Measurements from ENCODE around the gene CAPN3.

Gene CAPN3

GRCh38 chr15:42355291-42355690 lies 4.0 kb upstream of the CAPN3 start:
- in situ Hi-C loops (cut with MboI; ENCODE audit: low sequenced_read_pairs): no loop called here

DNA sequence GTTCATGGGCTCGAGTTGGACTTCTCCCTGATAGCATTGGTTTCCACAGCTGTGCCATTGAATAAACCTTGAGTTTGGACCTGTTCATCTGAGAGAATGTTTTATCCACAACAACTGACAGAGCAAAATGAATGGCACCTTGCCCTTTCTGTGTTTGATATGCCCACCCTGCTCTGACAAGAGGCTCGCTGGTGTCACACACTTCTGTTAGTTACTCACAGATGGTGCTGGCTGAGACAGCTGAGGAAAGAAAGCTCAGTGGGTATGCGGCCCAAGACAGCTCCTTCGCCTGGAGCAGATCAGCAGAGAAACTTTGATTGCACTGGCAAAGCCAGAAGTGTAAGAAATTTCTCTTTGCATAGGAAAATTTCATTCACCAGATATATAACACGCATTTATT lies 2.5 kb upstream of the CAPN3 start:
- in situ Hi-C loops (cut with MboI; ENCODE audit: low sequenced_read_pairs): no loop called here

DNA sequence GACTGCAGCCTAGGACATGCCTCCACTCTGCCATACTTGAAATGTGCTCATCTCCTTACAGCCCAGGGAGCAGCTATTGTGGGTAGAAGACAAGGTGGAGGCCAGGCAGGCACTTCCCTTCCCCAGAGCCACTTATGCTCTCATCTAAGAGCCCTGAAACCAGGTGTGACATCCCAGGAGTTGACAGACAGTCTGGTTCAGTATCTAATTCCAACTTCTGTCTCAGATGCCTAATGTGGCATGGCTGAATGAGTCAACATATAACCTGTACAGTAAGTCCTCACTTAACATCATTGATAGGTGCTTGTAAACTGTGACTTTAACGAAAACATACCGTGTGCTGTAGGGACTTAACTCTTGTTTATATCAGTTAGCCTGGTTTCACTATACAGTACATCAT lies 1.2 kb upstream of the CAPN3 start:
- in situ Hi-C loops (cut with MboI; ENCODE audit: low sequenced_read_pairs): no loop called here

GRCh38 chr15:42359985-42360384 lies 684 bp downstream of the CAPN3 start:
- in situ Hi-C loops (cut with MboI; ENCODE audit: low sequenced_read_pairs): no loop called here

GRCh38 chr15:42360535-42361112 lies 1.3 kb downstream of the CAPN3 start:
- in situ Hi-C loops (cut with MboI; ENCODE audit: low sequenced_read_pairs): no loop called here

DNA sequence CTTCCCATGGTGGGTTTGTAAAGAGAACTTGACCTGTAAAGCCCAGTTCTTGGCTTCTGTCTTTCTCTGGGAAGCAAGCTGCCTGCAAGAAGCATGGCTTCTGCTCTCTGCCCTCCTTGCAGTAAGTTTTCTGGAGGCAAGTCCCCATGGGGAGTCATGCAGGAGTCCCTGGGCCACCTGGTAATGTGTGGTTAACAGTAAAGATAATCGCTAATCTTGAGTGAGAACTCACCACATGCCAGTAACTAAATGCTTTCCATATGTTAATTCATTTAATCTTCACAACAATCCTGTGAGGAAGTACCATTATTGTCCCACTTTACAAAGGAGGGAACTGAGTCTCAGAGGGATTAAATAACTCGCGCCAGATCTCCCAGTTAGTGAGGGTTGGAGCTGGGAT lies 4.2 kb downstream of the CAPN3 start:
- in situ Hi-C loops (cut with MboI; ENCODE audit: low sequenced_read_pairs): no loop called here

- in situ Hi-C loops (cut with MboI; ENCODE audit: low sequenced_read_pairs): no loop called here
Observed at GRCh38 chr15:42363942-42364341, 4.6 kb downstream of the CAPN3 start.

GRCh38 chr15:42364529-42364928 lies 5.2 kb downstream of the CAPN3 start:
- in situ Hi-C loops (cut with MboI; ENCODE audit: low sequenced_read_pairs): no loop called here

DNA sequence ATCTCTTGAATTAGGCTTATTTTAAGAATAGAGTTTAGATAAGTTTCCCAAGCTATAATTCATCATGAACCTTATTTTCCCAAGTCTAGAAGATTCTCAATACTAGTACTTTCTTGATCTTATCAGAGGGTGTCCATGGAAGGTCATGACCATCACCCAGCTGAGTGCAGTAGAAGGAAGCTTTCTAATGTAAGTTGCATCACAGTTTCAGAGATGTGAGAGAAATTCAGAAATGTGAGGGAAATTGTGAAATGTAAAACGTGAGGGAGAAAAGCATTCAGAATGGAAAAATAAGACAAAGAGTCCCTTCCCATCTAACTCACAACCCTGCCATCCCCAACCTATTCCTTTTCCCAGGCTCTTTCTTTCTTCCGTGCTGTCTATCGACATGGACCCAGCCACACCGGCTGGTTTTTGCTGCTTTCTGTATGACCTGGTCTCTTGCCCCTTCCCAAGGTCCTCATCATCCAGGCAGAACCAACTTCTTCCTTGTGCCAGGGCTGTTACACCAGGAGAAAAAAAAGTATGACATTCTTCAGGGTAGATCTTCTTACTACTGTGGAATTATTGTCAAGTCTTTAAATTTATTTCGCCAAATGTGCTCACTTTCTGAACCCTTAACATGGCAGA lies 6.7 kb downstream of the CAPN3 start:
- in situ Hi-C loops (cut with MboI; ENCODE audit: low sequenced_read_pairs): no loop called here

GRCh38 chr15:42367041-42367440 lies 7.7 kb downstream of the CAPN3 start:
- in situ Hi-C loops (cut with MboI; ENCODE audit: low sequenced_read_pairs): no loop called here

DNA sequence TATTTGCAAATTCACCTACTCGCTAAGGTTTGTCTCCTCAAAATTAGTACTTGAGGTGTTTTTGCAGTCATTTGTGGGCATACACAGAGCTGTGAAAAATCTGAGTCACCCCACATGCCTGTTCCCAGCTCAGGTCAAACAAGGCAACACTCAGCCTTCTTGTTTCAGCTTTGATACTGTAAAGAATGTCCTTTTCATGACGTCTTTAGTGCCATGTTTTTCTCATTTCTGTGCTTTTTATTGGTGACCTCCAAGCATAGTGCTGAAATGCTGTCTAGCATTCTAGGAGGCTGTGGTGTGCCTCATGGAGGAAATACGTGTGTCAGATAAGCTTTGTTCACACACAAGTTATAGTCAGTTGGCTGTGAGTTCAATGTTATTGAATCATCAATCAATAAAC lies 8.8 kb downstream of the CAPN3 start:
- in situ Hi-C loops (cut with MboI; ENCODE audit: low sequenced_read_pairs): no loop called here

- in situ Hi-C loops (cut with MboI; ENCODE audit: low sequenced_read_pairs): no loop called here
Observed at GRCh38 chr15:42371096-42371495, 11.8 kb downstream of the CAPN3 start.

- in situ Hi-C loops (cut with MboI; ENCODE audit: low sequenced_read_pairs): no loop called here
Observed at GRCh38 chr15:42373274-42373673, 14.0 kb downstream of the CAPN3 start.

GRCh38 chr15:42373936-42374335 lies 14.6 kb downstream of the CAPN3 start:
- in situ Hi-C loops (cut with MboI; ENCODE audit: low sequenced_read_pairs): no loop called here

DNA sequence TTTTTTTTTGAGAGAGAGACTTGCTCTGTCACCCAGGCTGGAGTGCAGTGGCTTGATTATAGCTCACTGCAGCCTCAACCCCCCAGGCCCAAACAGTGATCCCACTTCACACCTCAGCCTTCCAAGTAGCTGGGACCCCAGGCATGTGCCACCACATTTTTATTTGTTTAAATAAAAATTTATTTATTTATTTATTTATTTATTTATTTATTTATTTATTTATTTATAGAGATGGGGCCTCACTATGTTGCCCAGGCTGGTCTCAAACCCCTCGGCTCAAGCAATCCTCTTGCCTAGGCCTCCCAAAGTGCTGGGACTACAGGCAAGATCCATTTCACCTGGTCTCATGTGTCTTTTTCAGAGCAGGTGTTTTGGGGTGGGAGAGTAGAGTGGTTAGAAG lies 15.5 kb downstream of the CAPN3 start:
- in situ Hi-C loops (cut with MboI; ENCODE audit: low sequenced_read_pairs): no loop called here

- in situ Hi-C loops (cut with MboI; ENCODE audit: low sequenced_read_pairs): no loop called here
Observed at GRCh38 chr15:42375252-42375651, 16.0 kb downstream of the CAPN3 start.

- in situ Hi-C loops (cut with MboI; ENCODE audit: low sequenced_read_pairs): no loop called here
Observed at GRCh38 chr15:42375941-42376340, 16.6 kb downstream of the CAPN3 start.

- in situ Hi-C loops (cut with MboI; ENCODE audit: low sequenced_read_pairs): no loop called here
Observed at GRCh38 chr15:42378011-42378410, 18.7 kb downstream of the CAPN3 start.

GRCh38 chr15:42384597-42384996 lies 25.3 kb downstream of the CAPN3 start:
- in situ Hi-C loops (cut with MboI; ENCODE audit: low sequenced_read_pairs): no loop called here

DNA sequence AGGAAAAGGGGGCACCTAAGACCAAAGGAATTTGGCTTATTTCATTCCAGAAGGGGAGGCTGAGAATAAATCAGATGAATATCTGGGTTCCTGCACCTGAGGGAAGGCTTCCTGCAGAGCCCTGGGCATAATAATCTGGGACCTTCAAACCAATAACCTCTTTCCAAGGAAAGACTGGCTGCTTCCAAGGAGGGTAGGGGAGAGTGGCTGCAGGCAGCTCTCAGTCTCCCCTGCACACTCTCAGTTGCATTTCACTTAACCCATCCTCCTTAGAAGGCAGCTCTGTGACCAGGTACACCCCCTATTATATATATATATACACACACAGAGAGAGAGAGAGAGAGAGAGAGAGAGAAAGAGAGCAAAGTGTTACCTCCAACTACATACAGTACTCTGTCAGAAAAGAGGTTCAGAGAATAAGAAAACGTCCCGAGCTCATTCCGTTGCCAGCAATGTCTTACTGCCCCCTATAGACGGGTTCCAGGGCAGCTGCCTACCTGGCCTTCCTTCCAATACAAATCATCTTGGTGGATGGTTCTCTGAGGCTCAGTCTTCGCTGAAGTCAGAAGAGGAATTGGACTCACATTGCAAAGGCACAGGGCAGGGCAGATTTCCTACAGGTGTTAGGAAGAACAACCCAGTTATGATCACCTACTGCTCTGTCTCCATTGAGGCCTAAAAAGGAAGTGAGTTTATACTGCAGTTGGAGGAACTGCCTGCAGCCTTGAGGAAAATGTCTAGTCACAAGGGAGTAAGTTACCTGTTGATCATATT lies 26.1 kb downstream of the CAPN3 start:
- in situ Hi-C loops (cut with MboI; ENCODE audit: low sequenced_read_pairs): no loop called here

DNA sequence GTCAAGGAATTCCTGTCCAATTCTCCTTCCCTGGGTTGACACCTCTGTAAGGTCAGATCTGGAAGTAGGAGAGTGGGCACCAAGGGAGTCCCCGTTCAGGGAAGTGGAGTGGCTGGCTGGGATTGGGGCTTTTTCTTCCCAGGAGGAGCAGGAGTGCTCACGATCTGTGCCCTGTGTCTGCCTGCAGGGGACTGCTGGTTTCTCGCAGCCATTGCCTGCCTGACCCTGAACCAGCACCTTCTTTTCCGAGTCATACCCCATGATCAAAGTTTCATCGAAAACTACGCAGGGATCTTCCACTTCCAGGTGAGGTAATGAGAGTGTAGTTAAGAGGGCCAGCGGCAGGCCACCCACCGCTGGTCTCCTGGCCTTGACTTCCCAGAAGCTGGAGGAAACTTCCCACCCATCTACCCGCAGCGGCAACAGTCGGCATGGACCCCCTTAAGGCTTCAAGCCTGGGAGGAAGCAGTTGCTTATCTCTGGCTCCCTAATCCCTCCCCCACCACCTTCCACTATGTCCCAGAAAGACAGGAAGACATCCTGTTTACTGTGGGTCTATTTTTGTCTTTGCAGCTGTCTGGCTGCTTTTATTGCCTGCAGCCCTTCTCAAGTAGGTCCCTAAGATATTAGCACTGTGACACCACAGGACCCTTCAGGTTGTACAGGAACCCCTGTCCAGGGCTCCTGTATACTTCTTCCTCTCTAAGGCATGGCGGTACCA lies 26.8 kb downstream of the CAPN3 start:
- in situ Hi-C loops (cut with MboI; ENCODE audit: low sequenced_read_pairs): no loop called here

DNA sequence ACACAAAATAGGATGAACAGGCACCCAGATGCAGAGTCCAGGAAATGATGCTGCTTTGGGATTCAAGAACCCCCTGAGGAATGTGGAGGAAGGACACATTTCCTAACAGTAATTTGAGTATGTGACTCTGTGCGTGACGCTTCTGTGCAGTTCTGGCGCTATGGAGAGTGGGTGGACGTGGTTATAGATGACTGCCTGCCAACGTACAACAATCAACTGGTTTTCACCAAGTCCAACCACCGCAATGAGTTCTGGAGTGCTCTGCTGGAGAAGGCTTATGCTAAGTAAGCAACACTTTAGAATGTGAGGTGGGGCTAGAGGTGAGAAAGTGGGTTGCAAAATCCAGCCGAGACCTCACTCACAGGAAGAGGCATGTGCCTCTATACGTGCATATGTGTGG lies 28.3 kb downstream of the CAPN3 start:
- in situ Hi-C loops (cut with MboI; ENCODE audit: low sequenced_read_pairs): no loop called here

Measured in HL-60/S4 (cell line).